ENCODE results near the gene FBH1. TPM values are rescaled to one million over a fixed set of nuclear protein-coding genes. Genes with fewer than 3 reads are reported as not detected.

FBH1 gene
- total and polyA plus RNA-seq, 9 of the 15 experiments (the other 6 are each of a cell fraction or from before 2014, with no cell fraction given): 13.4 to 108 (median 77.8) TPM

DNA sequence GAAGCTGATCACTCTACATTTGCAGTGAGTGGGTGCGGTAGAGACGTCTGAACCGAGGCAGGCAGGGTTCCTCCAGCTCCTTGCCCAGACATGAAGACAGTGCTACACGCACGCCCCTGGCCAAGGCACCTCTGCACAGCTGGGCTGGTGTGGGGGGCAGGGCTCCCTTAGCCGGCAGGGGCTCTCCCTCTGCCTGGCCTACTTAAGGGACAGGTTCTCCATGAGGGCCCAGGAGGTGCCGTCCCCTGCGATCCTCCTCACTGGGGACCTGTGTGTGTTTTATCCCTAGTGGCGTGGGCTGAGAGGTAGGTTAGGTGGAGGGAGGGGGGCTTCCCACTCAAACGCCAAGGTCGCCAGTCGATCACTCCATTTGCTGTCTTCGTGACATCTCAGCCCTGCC is 52.0 kb downstream of the FBH1 start:
- H3K9me1 ChIP-seq (ENCODE audit: control insufficient read depth, insufficient read depth, low read length): no peaks in the 10 kb centered on the region
- no peaks in the 10 kb centered on the region for H4K20me1 ChIP-seq (replicated peaks; ENCODE audit: control insufficient read depth, insufficient read depth, low read length)
- H3K27ac ChIP-seq (ENCODE audit: extremely low read depth, low read depth, low read length): no peak overlapping the region; the same call in 2 of the 3 replicates
- peaks cover 17 to 40% of the 10 kb centered on the region in 2 experiments; a peak in 4 of 5 replicates for H3K4me1 ChIP-seq (replicated peaks in 1 of 2; ENCODE audit: control insufficient read depth in 2 of 2, insufficient read depth in 2 of 2, low read length in 2 of 2)
- DNase-seq (ENCODE audit: extremely low read depth in 1 of 4, low spot score in 3 of 4): no peak
- no peaks in the 10 kb centered on the region for H3K9me3 ChIP-seq (replicated peaks; ENCODE audit: control insufficient read depth, insufficient read depth, low read depth, low read length)
- no peak overlapping the region for H3K4me3 ChIP-seq
- no peak for FAIRE-seq
- WGBS (ENCODE audit: insufficient coverage, low coverage, missing lambda C conversion rate): 77% methylated on average over 10 of the region's 13 CpGs
- H3K4me2 ChIP-seq (ENCODE audit: insufficient read depth, low read length): 0 out of 2 replicates have a peak overlapping the region, but pooled peaks have one; percentile 75
- ChIA-PET CTCF (ENCODE audit: low intra/inter-chr PET ratio) (no interaction called here), POLR2A (interaction anchor here (0.6 to 0.7 kb wide), 2 partner anchors 29 to 99 kb away, joined by 3 read pairs; no protein-coding TSS in a partner anchor)
- ATAC-seq: peak; percentile 8; the same call in 1 of the 3 replicates
- H3K27me3 ChIP-seq (ENCODE audit: control insufficient read depth in 2 of 2, insufficient read depth in 2 of 2, low read length in 2 of 2): no peaks in the 10 kb centered on the region
- H3K36me3 ChIP-seq (ENCODE audit: control insufficient read depth, insufficient read depth, low read length): peaks cover 19% of the 10 kb centered on the region; the same call in 2 of the 3 replicates
- in situ Hi-C loops (cut with MboI): loop anchor here (25.0 kb wide), 1 partner anchor 445 kb away; no protein-coding TSS in a partner anchor
- intact Hi-C loops (cut with micrococcal nuclease): no loop called here
- H2AFZ ChIP-seq (ENCODE audit: low read depth, low read length): peak overlapping the region; percentile 74; the same call in 1 of the 2 replicates
- peak overlapping the region in 1 of 2 experiments; percentile 36; a peak in 2 of 4 replicates for H3K9ac ChIP-seq (ENCODE audit: insufficient read depth in 1 of 2, low read depth in 2 of 2, low read length in 2 of 2)
- H3K79me2 ChIP-seq (ENCODE audit: control insufficient read depth, insufficient read depth, low read length): no peaks in the 10 kb centered on the region
- BruUV-seq (replicated peaks): no TSS peak
- TF ChIP-seq POLR3G (IDR thresholded peaks at IDR 0.05; ENCODE audit: extremely low read depth, insufficient read length, insufficient replicate concordance) (no peak), NCOA2 (IDR thresholded peaks at IDR 0.05; ENCODE audit: partially characterized antibody in 2 of 2) (no peak), ZNF408 (CRISPR knock-in tag; IDR thresholded peaks at IDR 0.05; ENCODE audit: low read depth) (no peak), CCNT2 (IDR thresholded peaks at IDR 0.05; ENCODE audit: borderline replicate concordance, extremely low read depth, insufficient read length, low read depth, low read length) (no peak), ZEB2 (IDR thresholded peaks at IDR 0.05) (no peak), BRD9 (IDR thresholded peaks at IDR 0.05; ENCODE audit: low read depth, partially characterized antibody) (no peak), ZNF695 (CRISPR knock-in tag; IDR thresholded peaks at IDR 0.05) (no peak), PHF21A (IDR thresholded peaks at IDR 0.05; ENCODE audit: borderline replicate concordance, low read depth) (no peak), SMARCC2 (IDR thresholded peaks at IDR 0.05; ENCODE audit: low read depth) (no peak)
- TF ChIP-seq, protein P1, sequence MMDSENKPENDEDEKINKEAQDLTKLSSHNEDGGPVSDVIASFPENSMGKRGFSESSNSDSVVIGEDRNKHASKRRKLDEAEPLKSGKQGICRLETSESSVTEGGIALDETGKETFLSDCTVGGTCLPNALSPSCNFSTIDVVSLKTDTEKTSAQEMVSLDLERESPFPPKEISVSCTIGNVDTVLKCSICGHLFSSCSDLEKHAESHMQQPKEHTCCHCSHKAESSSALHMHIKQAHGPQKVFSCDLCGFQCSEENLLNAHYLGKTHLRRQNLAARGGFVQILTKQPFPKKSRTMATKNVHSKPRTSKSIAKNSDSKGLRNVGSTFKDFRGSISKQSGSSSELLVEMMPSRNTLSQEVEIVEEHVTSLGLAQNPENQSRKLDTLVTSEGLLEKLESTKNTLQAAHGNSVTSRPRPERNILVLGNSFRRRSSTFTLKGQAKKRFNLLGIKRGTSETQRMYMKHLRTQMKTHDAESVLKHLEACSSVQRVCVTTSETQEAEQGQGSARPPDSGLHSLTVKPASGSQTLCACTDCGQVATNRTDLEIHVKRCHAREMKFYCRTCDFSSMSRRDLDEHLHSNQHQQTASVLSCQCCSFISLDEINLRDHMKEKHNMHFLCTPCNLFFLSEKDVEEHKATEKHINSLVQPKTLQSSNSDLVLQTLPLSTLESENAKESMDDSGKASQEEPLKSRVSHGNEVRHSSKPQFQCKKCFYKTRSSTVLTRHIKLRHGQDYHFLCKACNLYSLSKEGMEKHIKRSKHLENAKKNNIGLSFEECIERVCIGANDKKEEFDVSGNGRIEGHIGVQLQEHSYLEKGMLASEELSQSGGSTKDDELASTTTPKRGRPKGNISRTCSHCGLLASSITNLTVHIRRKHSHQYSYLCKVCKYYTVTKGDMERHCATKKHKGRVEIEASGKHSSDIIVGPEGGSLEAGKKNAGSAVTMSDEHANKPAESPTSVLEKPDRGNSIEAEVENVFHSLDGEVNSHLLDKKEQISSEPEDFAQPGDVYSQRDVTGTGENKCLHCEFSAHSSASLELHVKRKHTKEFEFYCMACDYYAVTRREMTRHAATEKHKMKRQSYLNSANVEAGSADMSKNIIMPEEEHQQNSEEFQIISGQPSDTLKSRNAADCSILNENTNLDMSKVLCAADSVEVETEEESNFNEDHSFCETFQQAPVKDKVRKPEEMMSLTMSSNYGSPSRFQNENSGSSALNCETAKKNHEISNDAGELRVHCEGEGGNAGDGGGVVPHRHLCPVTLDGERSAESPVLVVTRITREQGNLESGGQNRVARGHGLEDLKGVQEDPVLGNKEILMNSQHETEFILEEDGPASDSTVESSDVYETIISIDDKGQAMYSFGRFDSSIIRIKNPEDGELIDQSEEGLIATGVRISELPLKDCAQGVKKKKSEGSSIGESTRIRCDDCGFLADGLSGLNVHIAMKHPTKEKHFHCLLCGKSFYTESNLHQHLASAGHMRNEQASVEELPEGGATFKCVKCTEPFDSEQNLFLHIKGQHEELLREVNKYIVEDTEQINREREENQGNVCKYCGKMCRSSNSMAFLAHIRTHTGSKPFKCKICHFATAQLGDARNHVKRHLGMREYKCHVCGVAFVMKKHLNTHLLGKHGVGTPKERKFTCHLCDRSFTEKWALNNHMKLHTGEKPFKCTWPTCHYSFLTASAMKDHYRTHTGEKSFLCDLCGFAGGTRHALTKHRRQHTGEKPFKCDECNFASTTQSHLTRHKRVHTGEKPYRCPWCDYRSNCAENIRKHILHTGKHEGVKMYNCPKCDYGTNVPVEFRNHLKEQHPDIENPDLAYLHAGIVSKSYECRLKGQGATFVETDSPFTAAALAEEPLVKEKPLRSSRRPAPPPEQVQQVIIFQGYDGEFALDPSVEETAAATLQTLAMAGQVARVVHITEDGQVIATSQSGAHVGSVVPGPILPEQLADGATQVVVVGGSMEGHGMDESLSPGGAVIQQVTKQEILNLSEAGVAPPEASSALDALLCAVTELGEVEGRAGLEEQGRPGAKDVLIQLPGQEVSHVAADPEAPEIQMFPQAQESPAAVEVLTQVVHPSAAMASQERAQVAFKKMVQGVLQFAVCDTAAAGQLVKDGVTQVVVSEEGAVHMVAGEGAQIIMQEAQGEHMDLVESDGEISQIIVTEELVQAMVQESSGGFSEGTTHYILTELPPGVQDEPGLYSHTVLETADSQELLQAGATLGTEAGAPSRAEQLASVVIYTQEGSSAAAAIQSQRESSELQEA (IDR thresholded peaks at IDR 0.05; ENCODE audit: low read depth): no peak
- TF ChIP-seq, protein P2, sequence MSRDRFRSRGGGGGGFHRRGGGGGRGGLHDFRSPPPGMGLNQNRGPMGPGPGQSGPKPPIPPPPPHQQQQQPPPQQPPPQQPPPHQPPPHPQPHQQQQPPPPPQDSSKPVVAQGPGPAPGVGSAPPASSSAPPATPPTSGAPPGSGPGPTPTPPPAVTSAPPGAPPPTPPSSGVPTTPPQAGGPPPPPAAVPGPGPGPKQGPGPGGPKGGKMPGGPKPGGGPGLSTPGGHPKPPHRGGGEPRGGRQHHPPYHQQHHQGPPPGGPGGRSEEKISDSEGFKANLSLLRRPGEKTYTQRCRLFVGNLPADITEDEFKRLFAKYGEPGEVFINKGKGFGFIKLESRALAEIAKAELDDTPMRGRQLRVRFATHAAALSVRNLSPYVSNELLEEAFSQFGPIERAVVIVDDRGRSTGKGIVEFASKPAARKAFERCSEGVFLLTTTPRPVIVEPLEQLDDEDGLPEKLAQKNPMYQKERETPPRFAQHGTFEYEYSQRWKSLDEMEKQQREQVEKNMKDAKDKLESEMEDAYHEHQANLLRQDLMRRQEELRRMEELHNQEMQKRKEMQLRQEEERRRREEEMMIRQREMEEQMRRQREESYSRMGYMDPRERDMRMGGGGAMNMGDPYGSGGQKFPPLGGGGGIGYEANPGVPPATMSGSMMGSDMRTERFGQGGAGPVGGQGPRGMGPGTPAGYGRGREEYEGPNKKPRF (IDR thresholded peaks at IDR 0.05; ENCODE audit: low read depth, low read length): no peak

Data from K562 (cell line).